WTC11 (cell line): ENCODE measurements around the gene MAP7. TPM values are rescaled to one million over a fixed set of nuclear protein-coding genes. Genes with fewer than 3 reads are reported as not detected.

ENCODE experiments used
- ATAC-seq: fragments of 200-7000 bp; cut with Tn5 transposase; 2 replicates; pipeline ENCODE4 v1.10.0; 2021; ENCODE audit warnings: mild to moderate bottlenecking, moderate library complexity
- CTCF ChIA-PET: fragments of 300-600 bp; sonication (Branson Sonifier 250); formaldehyde crosslinking; loops from one replicate; lab custom pipeline; 2021; ENCODE audit warnings: antibody characterized with exemption; lab: Charles Lee
- POLR2A ChIA-PET: fragments of 350-600 bp; sonication (Branson Sonifier 250); formaldehyde crosslinking; loops from one replicate; lab custom pipeline; 2021; ENCODE audit warnings: antibody characterized with exemption; lab: Charles Lee
- DNase-seq: peaks from one replicate; pipeline ENCODE4 v3.0.0; 2021; ENCODE audit warnings: low spot score
- H3K27ac Mint-ChIP-seq: 2 replicates; pipeline ENCODE4 v1.8.0; 2021; ENCODE audit warnings: mixed read lengths
- H3K27me3 Mint-ChIP-seq: 2 replicates; pipeline ENCODE4 v1.8.0; 2021; ENCODE audit warnings: low read depth, mild to moderate bottlenecking, moderate library complexity, mixed read lengths
- H3K36me3 Mint-ChIP-seq: 2 replicates; pipeline ENCODE4 v1.8.0; 2021; ENCODE audit warnings: mixed read lengths
- H3K4me1 Mint-ChIP-seq: 2 replicates; pipeline ENCODE4 v1.8.0; 2022; ENCODE audit warnings: mixed read lengths
- H3K4me3 Mint-ChIP-seq: 2 replicates; pipeline ENCODE4 v1.8.0; 2021; ENCODE audit warnings: mild to moderate bottlenecking, moderate library complexity, mixed read lengths
- H3K9me3 Mint-ChIP-seq: 2 replicates; pipeline ENCODE4 v1.8.0; 2021; ENCODE audit warnings: mixed read lengths
- CREM ChIP-seq: sonication (generic); formaldehyde crosslinking; IDR thresholded peaks from 2 replicates; pipeline ENCODE4 v1.8.1; 2022; ENCODE audit warnings: mild to moderate bottlenecking, missing genetic modification reagents, moderate library complexity
- FOXJ3 ChIP-seq: sonication (generic); formaldehyde crosslinking; IDR thresholded peaks from 2 replicates; pipeline ENCODE4 v1.9.0; 2021; ENCODE audit warnings: missing genetic modification reagents, mild to moderate bottlenecking, borderline replicate concordance
- KAT7 ChIP-seq: sonication (generic); formaldehyde crosslinking; IDR thresholded peaks from 2 replicates; pipeline ENCODE4 v1.8.1; 2023; ENCODE audit warnings: missing genetic modification reagents, mild to moderate bottlenecking, borderline replicate concordance
- NFATC4 ChIP-seq: fragments of 250-450 bp; sonication (Bioruptor Pico); IDR thresholded peaks from 2 replicates; pipeline ENCODE4 v1.9.0; 2021; ENCODE audit warnings: mild to moderate bottlenecking
- NFE2L1 ChIP-seq: sonication (generic); formaldehyde crosslinking; IDR thresholded peaks from 2 replicates; pipeline ENCODE4 v1.8.1; 2023; ENCODE audit warnings: missing genetic modification reagents
- NFYB ChIP-seq: sonication (generic); formaldehyde crosslinking; conservative IDR thresholded peaks from 2 replicates; pipeline ENCODE4 v1.8.0; 2022; ENCODE audit warnings: low read depth, missing genetic modification reagents
- NR1H2 ChIP-seq: sonication (generic); formaldehyde crosslinking; IDR thresholded peaks from 2 replicates; pipeline ENCODE4 v1.9.0; 2021; ENCODE audit warnings: mild to moderate bottlenecking, moderate library complexity, missing genetic modification reagents
- SP1 ChIP-seq: sonication (generic); formaldehyde crosslinking; conservative IDR thresholded peaks from 2 replicates; pipeline ENCODE4 v1.8.1; 2022; ENCODE audit warnings: missing genetic modification reagents
- TP53 ChIP-seq: sonication (generic); formaldehyde crosslinking; IDR thresholded peaks from 2 replicates; pipeline ENCODE4 v1.8.1; 2023; ENCODE audit warnings: mild to moderate bottlenecking, missing genetic modification reagents
- ZNF219 ChIP-seq: sonication (generic); formaldehyde crosslinking; IDR thresholded peaks from 2 replicates; pipeline ENCODE4 v1.8.0; 2023; ENCODE audit warnings: missing genetic modification reagents, mild to moderate bottlenecking, borderline replicate concordance
- ZNF263 ChIP-seq: sonication (generic); formaldehyde crosslinking; IDR thresholded peaks from 2 replicates; pipeline ENCODE4 v1.8.1; 2022; ENCODE audit warnings: low read depth, mild to moderate bottlenecking, moderate library complexity, missing genetic modification reagents
- total RNA-seq: library from RNA; stranded (reverse); gene quantifications from 3 replicates; pipeline ENCODE4 v1.2.3, GENCODE V29; 2021
- TF ChIP-seq, protein P1 (sequence below): fragments of 250-450 bp; sonication (Bioruptor Pico); IDR thresholded peaks from 2 replicates; pipeline ENCODE4 v1.9.0; 2021; ENCODE audit warnings: mild to moderate bottlenecking
- TF ChIP-seq, protein P2 (sequence below): fragments of 250-450 bp; sonication (Bioruptor Pico); IDR thresholded peaks from 2 replicates; pipeline ENCODE4 v2.1.2; 2022; ENCODE audit warnings: mild to moderate bottlenecking, moderate library complexity
- TF ChIP-seq, protein P3 (sequence below): sonication (generic); formaldehyde crosslinking; IDR thresholded peaks from 2 replicates; pipeline ENCODE4 v1.8.1; 2023; ENCODE audit warnings: mild to moderate bottlenecking, moderate library complexity, missing genetic modification reagents
- TF ChIP-seq, protein P4 (sequence below): sonication (generic); formaldehyde crosslinking; IDR thresholded peaks from 2 replicates; pipeline ENCODE4 v1.8.1; 2023; ENCODE audit warnings: mild to moderate bottlenecking, missing genetic modification reagents, moderate library complexity
- TF ChIP-seq, protein P5 (sequence below): sonication (generic); formaldehyde crosslinking; IDR thresholded peaks from 2 replicates; pipeline ENCODE4 v1.8.0; 2023; ENCODE audit warnings: mild to moderate bottlenecking, missing genetic modification reagents
- TF ChIP-seq, protein P6 (sequence below): sonication (generic); formaldehyde crosslinking; IDR thresholded peaks from 2 replicates; pipeline ENCODE4 v1.8.0; 2022; ENCODE audit warnings: mild to moderate bottlenecking, missing genetic modification reagents
- TF ChIP-seq, protein P7 (sequence below): sonication (generic); formaldehyde crosslinking; IDR thresholded peaks from 2 replicates; pipeline ENCODE4 v1.8.1; 2022; ENCODE audit warnings: mild to moderate bottlenecking, moderate library complexity, missing genetic modification reagents
- TF ChIP-seq, protein P8 (sequence below): fragments of 250-450 bp; sonication (Bioruptor Pico); IDR thresholded peaks from 2 replicates; pipeline ENCODE4 v1.9.0; 2021; ENCODE audit warnings: mild to moderate bottlenecking
- TF ChIP-seq, protein P9 (sequence below): sonication (generic); formaldehyde crosslinking; IDR thresholded peaks from 2 replicates; pipeline ENCODE4 v1.8.0; 2022; ENCODE audit warnings: mild to moderate bottlenecking, missing genetic modification reagents

MAP7 gene
- total RNA-seq, 1 experiment from 2014 or later = 56.6 TPM

DNA sequence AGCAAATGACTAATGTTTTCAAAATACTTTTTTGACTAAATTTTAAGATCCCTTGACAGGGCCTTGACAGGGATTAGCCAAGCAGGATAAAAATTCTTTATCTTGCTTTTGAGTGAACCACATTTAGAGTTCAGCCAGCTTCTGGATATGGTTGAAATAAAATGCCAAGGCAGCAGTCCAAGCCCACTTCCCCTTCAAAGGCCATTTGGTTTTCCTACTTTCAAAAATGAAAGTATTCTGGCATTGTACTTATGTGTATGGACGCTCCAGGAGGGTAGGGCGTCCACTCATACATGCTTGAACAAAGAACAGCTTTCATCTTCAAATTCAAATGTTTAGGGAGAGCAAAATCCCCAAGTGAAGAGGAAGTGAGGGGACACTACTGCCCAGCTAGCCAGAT lies 178.3 kb downstream of the MAP7 start:
- H3K36me3 Mint-ChIP-seq = peaks cover 9% of the 10 kb centered on the region
- POLR2A ChIA-PET = interaction anchor here (0.7 kb wide), 1 partner anchor 9 kb away, joined by 3 read pairs; no protein-coding TSS in a partner anchor
- H3K27me3 Mint-ChIP-seq = no peaks in the 10 kb centered on the region
- H3K4me3 Mint-ChIP-seq = no peak overlapping the region
- TF ChIP-seq, protein P1, sequence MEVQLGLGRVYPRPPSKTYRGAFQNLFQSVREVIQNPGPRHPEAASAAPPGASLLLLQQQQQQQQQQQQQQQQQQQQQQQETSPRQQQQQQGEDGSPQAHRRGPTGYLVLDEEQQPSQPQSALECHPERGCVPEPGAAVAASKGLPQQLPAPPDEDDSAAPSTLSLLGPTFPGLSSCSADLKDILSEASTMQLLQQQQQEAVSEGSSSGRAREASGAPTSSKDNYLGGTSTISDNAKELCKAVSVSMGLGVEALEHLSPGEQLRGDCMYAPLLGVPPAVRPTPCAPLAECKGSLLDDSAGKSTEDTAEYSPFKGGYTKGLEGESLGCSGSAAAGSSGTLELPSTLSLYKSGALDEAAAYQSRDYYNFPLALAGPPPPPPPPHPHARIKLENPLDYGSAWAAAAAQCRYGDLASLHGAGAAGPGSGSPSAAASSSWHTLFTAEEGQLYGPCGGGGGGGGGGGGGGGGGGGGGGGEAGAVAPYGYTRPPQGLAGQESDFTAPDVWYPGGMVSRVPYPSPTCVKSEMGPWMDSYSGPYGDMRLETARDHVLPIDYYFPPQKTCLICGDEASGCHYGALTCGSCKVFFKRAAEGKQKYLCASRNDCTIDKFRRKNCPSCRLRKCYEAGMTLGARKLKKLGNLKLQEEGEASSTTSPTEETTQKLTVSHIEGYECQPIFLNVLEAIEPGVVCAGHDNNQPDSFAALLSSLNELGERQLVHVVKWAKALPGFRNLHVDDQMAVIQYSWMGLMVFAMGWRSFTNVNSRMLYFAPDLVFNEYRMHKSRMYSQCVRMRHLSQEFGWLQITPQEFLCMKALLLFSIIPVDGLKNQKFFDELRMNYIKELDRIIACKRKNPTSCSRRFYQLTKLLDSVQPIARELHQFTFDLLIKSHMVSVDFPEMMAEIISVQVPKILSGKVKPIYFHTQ = no peak
- TF ChIP-seq, protein P2, sequence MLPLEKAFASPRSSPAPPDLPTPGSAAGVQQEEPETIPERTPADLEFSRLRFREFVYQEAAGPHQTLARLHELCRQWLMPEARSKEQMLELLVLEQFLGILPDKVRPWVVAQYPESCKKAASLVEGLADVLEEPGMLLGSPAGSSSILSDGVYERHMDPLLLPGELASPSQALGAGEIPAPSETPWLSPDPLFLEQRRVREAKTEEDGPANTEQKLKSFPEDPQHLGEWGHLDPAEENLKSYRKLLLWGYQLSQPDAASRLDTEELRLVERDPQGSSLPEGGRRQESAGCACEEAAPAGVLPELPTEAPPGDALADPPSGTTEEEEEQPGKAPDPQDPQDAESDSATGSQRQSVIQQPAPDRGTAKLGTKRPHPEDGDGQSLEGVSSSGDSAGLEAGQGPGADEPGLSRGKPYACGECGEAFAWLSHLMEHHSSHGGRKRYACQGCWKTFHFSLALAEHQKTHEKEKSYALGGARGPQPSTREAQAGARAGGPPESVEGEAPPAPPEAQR (CRISPR knock-in tag) = no peak
- TF ChIP-seq ZNF263 (CRISPR knock-in tag) (no peak), CREM (CRISPR knock-in tag) (no peak), FOXJ3 (CRISPR knock-in tag) (no peak), TP53 (no peak), NR1H2 (CRISPR knock-in tag) (no peak), KAT7 (no peak), NFATC4 (no peak)
- TF ChIP-seq, protein P3, sequence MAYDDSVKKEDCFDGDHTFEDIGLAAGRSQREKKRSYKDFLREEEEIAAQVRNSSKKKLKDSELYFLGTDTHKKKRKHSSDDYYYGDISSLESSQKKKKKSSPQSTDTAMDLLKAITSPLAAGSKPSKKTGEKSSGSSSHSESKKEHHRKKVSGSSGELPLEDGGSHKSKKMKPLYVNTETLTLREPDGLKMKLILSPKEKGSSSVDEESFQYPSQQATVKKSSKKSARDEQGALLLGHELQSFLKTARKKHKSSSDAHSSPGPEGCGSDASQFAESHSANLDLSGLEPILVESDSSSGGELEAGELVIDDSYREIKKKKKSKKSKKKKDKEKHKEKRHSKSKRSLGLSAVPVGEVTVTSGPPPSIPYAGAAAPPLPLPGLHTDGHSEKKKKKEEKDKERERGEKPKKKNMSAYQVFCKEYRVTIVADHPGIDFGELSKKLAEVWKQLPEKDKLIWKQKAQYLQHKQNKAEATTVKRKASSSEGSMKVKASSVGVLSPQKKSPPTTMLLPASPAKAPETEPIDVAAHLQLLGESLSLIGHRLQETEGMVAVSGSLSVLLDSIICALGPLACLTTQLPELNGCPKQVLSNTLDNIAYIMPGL = no peak
- no peaks in the 10 kb centered on the region for H3K9me3 Mint-ChIP-seq
- no peaks in the 10 kb centered on the region for H3K4me1 Mint-ChIP-seq
- no peak overlapping the region for H3K27ac Mint-ChIP-seq
- no peak for DNase-seq
- ATAC-seq = no peak
- CTCF ChIA-PET = interaction anchor here (1.1 to 1.2 kb wide), 2 partner anchors 20 to 178 kb away, joined by 3 read pairs; partner anchors contain the start of gene MAP7

DNA sequence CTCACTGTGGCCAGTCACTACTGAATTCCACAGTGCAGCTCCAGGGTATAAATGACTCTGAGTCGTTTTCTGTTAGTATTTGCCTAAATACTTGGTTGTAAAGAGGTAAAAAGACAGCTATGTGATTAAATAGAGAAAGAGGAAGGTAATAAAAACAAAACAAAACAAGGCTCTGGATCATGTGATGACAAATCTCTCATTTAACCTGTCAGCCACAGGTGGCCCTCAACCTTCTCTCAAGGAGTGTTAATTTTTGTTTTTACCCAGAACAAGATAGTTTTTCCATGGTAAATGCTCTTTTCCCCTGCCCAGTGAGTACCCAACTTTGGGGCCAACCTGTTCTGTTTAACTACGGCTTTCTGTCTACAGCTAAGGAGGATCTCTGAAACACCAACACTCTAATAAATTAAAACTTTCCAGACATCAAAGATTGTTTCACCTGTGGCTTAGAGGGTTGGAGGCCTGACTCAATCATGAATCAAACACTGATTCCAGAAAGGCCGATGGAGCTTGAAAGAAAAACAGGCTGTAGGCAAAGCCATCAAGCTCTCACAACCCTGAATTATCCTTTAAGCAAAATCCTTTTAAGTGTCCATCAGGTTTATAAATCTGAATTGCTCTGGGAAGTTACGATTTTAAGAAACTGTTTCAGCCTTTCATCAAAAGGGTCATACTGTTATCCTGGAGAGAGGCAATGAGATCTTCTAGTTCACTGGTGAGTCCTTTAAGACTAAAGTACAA lies 179.1 kb downstream of the MAP7 start:
- POLR2A ChIA-PET = interaction anchor here (0.7 kb wide), 1 partner anchor 20 kb away, joined by 4 read pairs; no protein-coding TSS in a partner anchor
- CTCF ChIA-PET = interaction anchor here (1.1 to 1.3 kb wide), 3 partner anchors 19 to 179 kb away, joined by 3 to 4 read pairs (median 3); partner anchors contain the start of gene MAP7
- Mint-ChIP-seq H3K36me3 (peaks cover 5% of the 10 kb centered on the region), H3K27me3 (no peaks in the 10 kb centered on the region), H3K27ac (no peak overlapping the region), H3K9me3 (no peaks in the 10 kb centered on the region), H3K4me3 (no peak overlapping the region), H3K4me1 (no peaks in the 10 kb centered on the region)
- ATAC-seq (no peak), DNase-seq (no peak)
- TF ChIP-seq SP1 (CRISPR knock-in tag) (no peak), CREM (CRISPR knock-in tag) (no peak), NFYB (CRISPR knock-in tag) (no peak), NFE2L1 (no peak), ZNF219 (no peak)
- TF ChIP-seq, protein P4, sequence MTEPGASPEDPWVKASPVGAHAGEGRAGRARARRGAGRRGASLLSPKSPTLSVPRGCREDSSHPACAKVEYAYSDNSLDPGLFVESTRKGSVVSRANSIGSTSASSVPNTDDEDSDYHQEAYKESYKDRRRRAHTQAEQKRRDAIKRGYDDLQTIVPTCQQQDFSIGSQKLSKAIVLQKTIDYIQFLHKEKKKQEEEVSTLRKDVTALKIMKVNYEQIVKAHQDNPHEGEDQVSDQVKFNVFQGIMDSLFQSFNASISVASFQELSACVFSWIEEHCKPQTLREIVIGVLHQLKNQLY = no peak
- TF ChIP-seq, protein P5, sequence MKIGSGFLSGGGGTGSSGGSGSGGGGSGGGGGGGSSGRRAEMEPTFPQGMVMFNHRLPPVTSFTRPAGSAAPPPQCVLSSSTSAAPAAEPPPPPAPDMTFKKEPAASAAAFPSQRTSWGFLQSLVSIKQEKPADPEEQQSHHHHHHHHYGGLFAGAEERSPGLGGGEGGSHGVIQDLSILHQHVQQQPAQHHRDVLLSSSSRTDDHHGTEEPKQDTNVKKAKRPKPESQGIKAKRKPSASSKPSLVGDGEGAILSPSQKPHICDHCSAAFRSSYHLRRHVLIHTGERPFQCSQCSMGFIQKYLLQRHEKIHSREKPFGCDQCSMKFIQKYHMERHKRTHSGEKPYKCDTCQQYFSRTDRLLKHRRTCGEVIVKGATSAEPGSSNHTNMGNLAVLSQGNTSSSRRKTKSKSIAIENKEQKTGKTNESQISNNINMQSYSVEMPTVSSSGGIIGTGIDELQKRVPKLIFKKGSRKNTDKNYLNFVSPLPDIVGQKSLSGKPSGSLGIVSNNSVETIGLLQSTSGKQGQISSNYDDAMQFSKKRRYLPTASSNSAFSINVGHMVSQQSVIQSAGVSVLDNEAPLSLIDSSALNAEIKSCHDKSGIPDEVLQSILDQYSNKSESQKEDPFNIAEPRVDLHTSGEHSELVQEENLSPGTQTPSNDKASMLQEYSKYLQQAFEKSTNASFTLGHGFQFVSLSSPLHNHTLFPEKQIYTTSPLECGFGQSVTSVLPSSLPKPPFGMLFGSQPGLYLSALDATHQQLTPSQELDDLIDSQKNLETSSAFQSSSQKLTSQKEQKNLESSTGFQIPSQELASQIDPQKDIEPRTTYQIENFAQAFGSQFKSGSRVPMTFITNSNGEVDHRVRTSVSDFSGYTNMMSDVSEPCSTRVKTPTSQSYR (CRISPR knock-in tag) = no peak
- TF ChIP-seq, protein P6, sequence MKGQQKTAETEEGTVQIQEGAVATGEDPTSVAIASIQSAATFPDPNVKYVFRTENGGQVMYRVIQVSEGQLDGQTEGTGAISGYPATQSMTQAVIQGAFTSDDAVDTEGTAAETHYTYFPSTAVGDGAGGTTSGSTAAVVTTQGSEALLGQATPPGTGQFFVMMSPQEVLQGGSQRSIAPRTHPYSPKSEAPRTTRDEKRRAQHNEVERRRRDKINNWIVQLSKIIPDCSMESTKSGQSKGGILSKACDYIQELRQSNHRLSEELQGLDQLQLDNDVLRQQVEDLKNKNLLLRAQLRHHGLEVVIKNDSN (CRISPR knock-in tag) = no peak
- TF ChIP-seq, protein P7, sequence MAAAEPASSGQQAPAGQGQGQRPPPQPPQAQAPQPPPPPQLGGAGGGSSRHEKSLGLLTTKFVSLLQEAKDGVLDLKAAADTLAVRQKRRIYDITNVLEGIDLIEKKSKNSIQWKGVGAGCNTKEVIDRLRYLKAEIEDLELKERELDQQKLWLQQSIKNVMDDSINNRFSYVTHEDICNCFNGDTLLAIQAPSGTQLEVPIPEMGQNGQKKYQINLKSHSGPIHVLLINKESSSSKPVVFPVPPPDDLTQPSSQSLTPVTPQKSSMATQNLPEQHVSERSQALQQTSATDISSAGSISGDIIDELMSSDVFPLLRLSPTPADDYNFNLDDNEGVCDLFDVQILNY (CRISPR knock-in tag) = no peak
- TF ChIP-seq, protein P8, sequence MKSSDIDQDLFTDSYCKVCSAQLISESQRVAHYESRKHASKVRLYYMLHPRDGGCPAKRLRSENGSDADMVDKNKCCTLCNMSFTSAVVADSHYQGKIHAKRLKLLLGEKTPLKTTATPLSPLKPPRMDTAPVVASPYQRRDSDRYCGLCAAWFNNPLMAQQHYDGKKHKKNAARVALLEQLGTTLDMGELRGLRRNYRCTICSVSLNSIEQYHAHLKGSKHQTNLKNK (CRISPR knock-in tag) = no peak
- TF ChIP-seq, protein P9, sequence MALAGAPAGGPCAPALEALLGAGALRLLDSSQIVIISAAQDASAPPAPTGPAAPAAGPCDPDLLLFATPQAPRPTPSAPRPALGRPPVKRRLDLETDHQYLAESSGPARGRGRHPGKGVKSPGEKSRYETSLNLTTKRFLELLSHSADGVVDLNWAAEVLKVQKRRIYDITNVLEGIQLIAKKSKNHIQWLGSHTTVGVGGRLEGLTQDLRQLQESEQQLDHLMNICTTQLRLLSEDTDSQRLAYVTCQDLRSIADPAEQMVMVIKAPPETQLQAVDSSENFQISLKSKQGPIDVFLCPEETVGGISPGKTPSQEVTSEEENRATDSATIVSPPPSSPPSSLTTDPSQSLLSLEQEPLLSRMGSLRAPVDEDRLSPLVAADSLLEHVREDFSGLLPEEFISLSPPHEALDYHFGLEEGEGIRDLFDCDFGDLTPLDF (CRISPR knock-in tag) = no peak
